ENCODE measurements around the gene DTWD1. TPM values are rescaled to one million over a fixed set of nuclear protein-coding genes. Genes with fewer than 3 reads are reported as not detected.
"Not testable (repeated sequence)": the region's sequence is repeated elsewhere in the genome, so short reads cannot be mapped to it uniquely, and the experiment has no call there.

Gene DTWD1
- total RNA-seq, 1 donor from 2014 or later = 15.6 TPM

DNA sequence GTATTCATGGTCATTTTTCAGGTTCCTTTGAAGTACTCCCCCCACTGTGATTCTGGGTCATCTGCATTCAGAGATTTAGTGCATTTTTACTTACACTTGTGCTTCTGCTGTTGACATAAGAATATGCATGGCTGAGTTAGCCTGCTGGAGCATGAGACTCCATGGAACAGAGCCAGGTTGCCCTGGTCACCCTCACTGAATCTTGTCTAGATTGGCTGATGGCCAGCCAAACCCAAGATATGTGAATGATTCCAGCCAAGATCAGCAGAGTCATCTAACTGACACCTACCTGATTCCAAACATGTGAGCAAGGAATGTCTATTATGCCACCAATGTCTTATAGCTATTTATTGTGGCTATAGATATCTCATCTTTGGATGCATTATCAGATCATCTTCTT, 25.1 kb downstream of the DTWD1 start:
- no peak for DNase-seq (ENCODE audit: low spot score)

DNA sequence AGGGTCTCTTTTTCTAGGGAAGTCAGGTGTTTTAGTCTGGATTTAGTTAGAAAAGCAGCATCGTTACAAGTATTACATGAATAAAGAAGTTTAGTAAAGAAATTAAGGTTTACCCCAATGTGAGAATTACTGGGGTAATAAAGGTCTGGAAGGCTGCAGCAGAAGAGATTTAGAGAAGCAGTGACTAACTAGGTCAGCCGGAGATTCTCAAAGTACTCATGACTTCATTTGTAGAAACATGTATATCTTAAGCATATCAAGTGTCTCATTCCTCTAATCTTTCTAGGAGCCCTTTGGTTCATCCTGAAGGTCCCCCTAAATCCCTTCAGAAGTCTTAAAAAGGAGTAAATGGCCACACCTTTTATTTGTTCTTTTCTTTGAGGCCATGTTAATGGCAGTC, 26.0 kb downstream of the DTWD1 start:
- DNase-seq (ENCODE audit: low spot score) = no peak

GRCh38 chr15:49649987-49650386, 29.1 kb downstream of the DTWD1 start:
- DNase-seq (ENCODE audit: low spot score) = no peak

DNA sequence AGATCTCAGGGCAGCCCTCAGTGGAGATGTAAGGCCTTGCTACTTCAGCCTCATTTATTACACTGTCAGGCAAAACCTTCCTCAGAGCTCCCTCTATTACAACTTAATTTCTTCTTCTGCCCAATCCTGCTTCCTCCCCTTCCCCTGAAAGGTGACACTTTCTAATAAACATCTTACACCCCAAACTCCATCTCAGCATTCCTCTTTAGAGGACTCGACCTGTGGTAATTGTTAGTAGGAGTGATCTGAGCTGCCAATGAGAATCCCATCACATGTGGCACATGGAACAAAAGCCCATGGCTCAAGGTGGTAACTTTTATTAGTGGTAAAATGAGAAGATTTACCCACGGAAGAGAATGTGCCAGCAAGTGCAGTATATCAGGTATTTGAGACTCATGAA, 29.8 kb downstream of the DTWD1 start:
- DNase-seq (ENCODE audit: low spot score) = no peak

- no peak for DNase-seq (ENCODE audit: low spot score)
Observed at GRCh38 chr15:49652922-49653321, 32.1 kb downstream of the DTWD1 start.

DNA sequence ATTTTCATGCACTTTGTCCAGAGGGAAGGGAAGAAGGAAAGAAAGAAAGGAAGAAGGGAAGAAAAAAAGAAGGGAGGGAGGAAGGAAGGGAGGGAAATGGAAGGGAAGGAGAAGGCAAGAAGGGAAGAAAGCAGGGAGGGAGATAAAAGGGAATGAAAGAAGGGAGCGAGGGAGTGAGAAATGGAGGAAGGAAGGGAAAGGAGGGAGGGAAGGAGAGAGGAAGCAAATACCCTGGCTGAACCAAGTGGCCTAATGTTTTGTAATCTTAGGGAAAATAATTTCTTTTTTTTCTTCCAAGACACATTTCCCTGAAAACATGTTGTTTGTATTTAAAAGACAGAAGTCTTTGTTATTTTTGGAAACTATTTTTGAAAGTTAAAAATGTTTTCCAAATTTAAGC, 35.9 kb downstream of the DTWD1 start:
- DNase-seq (ENCODE audit: low spot score) = no peak

DNA sequence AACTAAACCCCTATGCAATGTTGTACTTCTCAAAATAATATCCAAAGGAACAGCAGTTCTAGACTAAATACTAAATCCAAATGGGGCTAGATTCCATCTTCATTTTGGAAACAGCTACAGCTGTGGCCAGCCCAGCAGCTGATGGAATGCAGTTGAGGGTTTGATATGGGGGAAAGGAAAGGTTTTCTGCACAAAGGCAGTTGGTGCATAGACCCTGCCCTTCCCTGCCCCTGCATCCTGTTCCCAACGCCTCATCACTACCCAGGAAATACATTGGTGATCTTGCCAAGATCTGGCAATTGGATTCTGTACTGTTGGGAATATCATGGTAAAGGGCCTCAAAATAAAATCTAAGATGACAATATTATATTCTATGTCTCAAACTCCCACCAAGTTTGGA, 43.9 kb downstream of the DTWD1 start:
- no peak for DNase-seq (ENCODE audit: low spot score)

DNA sequence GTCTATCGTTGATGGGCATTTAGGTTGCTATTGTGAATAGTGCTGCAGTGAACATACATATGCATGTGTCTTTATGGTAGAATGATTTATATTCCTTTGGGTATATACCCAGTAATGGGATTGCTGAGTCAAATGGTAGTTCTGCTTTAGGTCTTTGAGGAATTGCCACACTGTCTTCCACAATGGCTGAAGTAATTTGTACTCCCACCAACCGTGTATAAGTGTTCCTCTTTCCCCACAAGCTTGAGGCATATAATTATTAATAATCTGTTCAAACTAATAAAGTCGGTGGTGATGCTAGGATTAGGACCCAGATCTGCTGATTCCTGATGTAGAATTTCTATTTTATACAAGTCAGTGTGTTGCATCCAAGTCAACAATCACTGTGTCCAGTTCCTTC, 45.6 kb downstream of the DTWD1 start:
- DNase-seq (ENCODE audit: low spot score) = not testable (repeated sequence)

- no peak for DNase-seq (ENCODE audit: low spot score)
Observed at GRCh38 chr15:49669288-49669687, 48.4 kb downstream of the DTWD1 start.

DNA sequence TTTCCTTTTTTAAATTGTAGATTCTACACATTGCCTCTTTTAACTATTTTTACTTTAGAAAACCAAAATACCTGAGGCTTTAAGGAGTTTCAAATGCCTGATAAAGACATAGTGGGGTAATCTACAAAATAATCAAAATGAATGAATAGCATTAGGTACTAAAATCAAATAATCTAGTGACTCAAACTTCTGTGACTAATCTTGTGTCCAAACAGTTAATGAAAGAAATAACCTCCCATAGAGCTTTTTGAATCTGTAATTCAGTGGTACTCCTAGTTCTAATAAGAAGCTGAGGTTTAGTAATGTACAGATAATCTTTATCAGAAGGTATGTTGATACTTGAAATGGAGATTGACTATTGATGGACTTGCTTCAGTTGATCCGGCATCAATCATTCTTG, 53.0 kb downstream of the DTWD1 start:
- DNase-seq (ENCODE audit: low spot score) = no peak

GRCh38 chr15:49674370-49674769, 53.5 kb downstream of the DTWD1 start:
- no peak for DNase-seq (ENCODE audit: low spot score)

DNA sequence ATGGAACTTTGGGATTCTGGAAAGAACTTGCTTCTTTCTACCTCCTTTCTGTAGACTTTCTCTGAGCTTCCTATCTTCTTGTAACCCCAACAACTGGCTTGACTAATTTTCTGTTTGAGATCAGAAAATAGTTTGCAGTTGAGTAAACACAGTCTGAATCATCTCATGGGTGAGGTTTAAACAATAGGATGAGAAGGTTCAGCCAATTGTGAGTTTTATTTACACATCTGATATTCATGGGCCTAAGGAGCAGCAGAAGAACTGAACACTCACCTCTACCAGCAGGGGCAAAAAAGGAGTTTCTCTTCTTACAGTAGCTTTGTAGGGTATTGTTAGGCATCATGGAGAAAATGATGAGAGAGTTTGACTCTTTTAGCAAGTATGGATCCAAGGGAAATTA, 54.2 kb downstream of the DTWD1 start:
- no peak for DNase-seq (ENCODE audit: low spot score)

DNA sequence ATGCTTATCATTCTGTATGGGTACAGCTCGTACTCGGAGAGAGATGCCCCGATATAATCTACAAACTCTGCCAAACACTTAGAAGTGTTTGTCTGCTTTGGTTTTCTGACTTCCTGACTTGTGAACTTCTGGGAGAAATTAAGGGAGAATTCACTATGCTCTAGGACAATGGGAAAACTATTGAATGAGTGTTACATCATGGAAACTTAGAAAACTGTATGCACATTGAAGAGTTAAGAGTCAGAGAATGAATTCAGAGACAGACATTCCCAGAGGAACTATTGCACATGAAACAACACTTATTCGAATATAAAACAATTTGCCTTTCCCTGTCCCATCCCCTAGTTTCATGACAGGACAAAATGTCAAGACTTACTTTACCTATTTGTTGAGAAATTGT, 57.8 kb downstream of the DTWD1 start:
- DNase-seq (ENCODE audit: low spot score) = no peak

- DNase-seq (ENCODE audit: low spot score) = no peak
Observed at GRCh38 chr15:49686599-49686998, 65.8 kb downstream of the DTWD1 start.

DNA sequence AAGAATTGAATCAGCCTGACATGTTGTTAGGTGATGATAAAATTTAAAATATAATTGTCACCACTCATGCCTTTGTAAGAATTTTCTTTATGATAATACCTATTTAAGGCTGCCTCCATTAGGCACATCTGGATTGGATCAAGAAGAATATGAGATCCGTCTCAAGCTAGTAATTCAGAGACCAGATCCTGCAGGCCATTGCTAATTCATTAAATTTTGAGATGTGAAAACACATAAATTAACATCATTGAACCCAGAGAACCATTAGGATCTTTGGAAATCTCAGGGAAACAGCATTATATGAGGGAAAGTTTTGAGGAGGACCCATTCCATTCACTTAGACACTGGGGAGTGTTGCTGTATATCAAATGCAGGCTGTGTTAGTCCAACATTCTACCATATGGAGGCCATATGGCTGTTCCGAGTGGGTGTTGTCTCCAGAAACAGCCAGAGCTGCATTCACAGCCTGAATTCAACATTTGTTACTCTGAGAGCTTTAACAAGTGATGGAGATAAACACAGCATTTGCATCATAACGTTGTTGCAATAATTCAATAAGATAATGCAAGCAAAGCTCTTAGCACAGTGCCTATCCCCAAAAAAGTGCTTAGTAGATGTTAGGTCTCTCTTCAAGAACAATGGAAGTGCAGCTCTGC, 67.4 kb downstream of the DTWD1 start:
- DNase-seq (ENCODE audit: low spot score) = no peak

- DNase-seq (ENCODE audit: low spot score) = no peak
Observed at GRCh38 chr15:49692514-49693090, 71.8 kb downstream of the DTWD1 start.

DNA sequence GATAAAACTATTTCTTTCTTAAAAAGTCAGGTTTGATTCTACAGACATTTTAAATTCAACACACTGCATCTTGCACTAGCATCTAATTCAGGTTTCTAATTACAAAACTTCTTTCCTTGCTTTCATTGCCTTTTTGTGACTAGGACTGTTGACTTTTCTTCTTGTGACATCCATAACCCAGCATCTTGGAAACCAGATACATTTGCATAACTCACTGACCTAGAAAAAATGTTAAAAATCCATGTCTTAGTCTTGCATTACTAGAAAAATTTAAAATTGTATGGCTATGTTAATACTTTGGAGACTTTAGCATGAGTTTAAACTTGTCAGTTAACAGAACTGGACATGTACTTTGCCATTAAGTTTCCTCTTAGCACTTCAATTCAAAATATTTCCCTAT, 72.7 kb downstream of the DTWD1 start:
- DNase-seq (ENCODE audit: low spot score) = peak; percentile 19

GRCh38 chr15:49696433-49696832, 75.6 kb downstream of the DTWD1 start:
- no peak for DNase-seq (ENCODE audit: low spot score)

DNA sequence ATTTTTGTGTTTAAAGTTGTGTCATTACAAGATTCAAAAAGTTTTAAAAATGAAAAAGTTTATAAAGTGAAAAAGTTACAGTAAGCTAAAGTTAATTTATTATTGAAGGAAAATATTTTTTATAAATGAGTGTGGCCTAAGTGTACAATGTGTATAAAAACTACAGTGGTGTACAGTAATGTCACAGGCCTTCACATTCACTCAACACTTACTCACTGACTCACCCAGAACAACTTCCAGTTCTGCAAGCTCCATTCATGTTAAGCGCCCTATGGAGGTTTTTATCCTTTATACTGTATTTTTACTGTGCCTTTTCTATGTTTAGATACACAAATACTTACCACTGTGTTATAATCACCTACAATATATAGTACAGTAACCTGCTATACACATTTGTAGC, 76.3 kb downstream of the DTWD1 start:
- no peak for DNase-seq (ENCODE audit: low spot score)

DNA sequence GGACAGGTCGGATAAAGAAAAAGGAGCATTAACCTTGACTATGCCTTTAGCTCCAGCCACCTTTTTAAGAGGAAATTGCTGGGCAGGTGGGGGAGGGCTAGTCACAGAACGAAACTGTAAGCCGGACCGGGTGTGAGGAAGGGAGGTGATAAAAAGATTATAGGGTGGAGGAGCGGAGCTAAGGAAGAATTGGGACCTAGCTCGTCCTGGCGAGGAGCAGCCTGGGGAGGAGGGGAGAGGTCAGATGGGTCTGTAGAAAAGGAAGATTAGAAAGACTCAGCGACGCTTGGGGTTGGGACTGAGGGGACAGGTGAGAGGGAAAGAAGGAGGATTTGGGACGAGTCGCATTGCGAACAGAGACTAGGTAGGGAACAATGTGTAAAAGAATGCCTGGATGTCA, 82.1 kb downstream of the DTWD1 start:
- DNase-seq (ENCODE audit: low spot score) = not testable (repeated sequence)
